Gastrocnemius medialis (tissue), 4 donors: ENCODE measurements around the gene LITAFD. TPM values are rescaled to one million over a fixed set of nuclear protein-coding genes. Genes with fewer than 3 reads are reported as not detected.
A peak's percentile ranks its signal among the peaks of the same experiment; 100 is the strongest.
"Not testable (repeated sequence)": the region's sequence is repeated elsewhere in the genome, so short reads cannot be mapped to it uniquely, and the experiment has no call there.

Experiments used
- ATAC-seq, 2 donors: fragments of 150-250 bp; one replicate each; pipeline ENCODE4 v1.9.1; 2016
- DNase-seq, 2 donors: peaks; one replicate each; pipeline ENCODE4 v3.0.0-alpha.2; 2019
- H3K27ac ChIP-seq, 4 donors: fragments of 200-600 bp; sonication (generic); 1 replicate in 1 of 4; 2 replicates in 3 of 4; pipeline ENCODE4 v1.5.1; 2016 to 2018; ENCODE audit warnings: mild to moderate bottlenecking in 2 of 4, moderate library complexity in 1 of 4
- H3K27me3 ChIP-seq, 3 donors: fragments of 200-600 bp; sonication (generic) in 2 of 3; 1 replicate in 1 of 3; 2 replicates in 2 of 3; pipeline versions ENCODE4 v1.5.1 to v1.6.0; 2016 to 2019; ENCODE audit warnings: mild to moderate bottlenecking in 1 of 3, moderate library complexity in 1 of 3
- H3K36me3 ChIP-seq, 2 donors: fragments of 200-600 bp; sonication (generic) in 1 of 2; one replicate each; pipeline ENCODE4 v1.5.1; 2017 to 2018
- H3K4me1 ChIP-seq, 2 donors: fragments of 200-600 bp; sonication (generic) in 1 of 2; one replicate each; pipeline ENCODE4 v1.5.1; 2016 to 2017; ENCODE audit warnings: mild to moderate bottlenecking in 2 of 2
- H3K4me3 ChIP-seq, 4 donors: fragments of 200-600 bp; sonication (generic) in 3 of 4; 1 replicate in 1 of 4; 2 replicates in 3 of 4; pipeline ENCODE4 v1.5.1; 2016 to 2019; ENCODE audit warnings: mild to moderate bottlenecking in 2 of 4
- H3K9me3 ChIP-seq, 3 donors: fragments of 200-600 bp; sonication (generic) in 2 of 3; 1 replicate in 1 of 3; 2 replicates in 2 of 3; pipeline ENCODE4 v1.5.1; 2016 to 2019
- CTCF ChIP-seq, 5 experiments: fragments of 450-650 bp in 3 of 5; fragments of 200-600 bp in 2 of 5; sonication (generic) in 2 of 5; IDR thresholded peaks in 4 of 5; conservative IDR thresholded peaks in 1 of 5; 1 replicate in 4 of 5; 2 replicates in 1 of 5; pipeline ENCODE4 v1.5.1; 2016 to 2019; ENCODE audit warnings: antibody characterized with exemption in 5 of 5, mild to moderate bottlenecking in 3 of 5, moderate library complexity in 3 of 5
- POLR2A ChIP-seq, 2 donors: fragments of 450-650 bp; IDR thresholded peaks; one replicate each; pipeline ENCODE4 v1.6.1; 2017; ENCODE audit warnings: antibody characterized with exemption in 2 of 2, mild to moderate bottlenecking in 2 of 2, moderate library complexity in 2 of 2
- in situ Hi-C, 4 donors: fragments of 200-750 bp; cut with MboI; loops; one replicate each; pipeline versions ENCODE4 v1.15.0 to v1.8.0; 2017; ENCODE audit warnings: low sequenced_read_pairs in 4 of 4
- intact Hi-C: fragments of 100-400 bp; cut with DNase I; formaldehyde crosslinking; loops from one replicate; pipeline ENCODE4 v1.15.1; 2023; ENCODE audit warnings: low total_unique reads
- total RNA-seq, 4 donors: library from RNA; depleted of rRNA; stranded (reverse); fragments of >200 nt; gene quantifications; one replicate each; pipeline versions ENCODE4 v1.1.0 to v1.2.3, GENCODE V29; 2016

The LITAFD gene
- total RNA-seq, 4 donors from 2014 or later, result not detected

- in situ Hi-C loops (no loop called here), intact Hi-C loops (loop anchor here (2.0 kb wide), 1 partner anchor 93 kb away; the partner anchor contains the start of gene USP7)
- DNase-seq (no peak), ATAC-seq (no peak)
- peaks cover 22 to 39% of the 10 kb centered on the region in 2 donors for H3K4me1 ChIP-seq
- peaks cover 32 to 37% (median 34%) of the 10 kb centered on the region in 3 donors for H3K27me3 ChIP-seq
- no peak for TF ChIP-seq CTCF (IDR thresholded peaks at IDR 0.05 in 4 of 5, conservative IDR thresholded peaks at IDR 0.05 in 1 of 5)
- no peak for TF ChIP-seq POLR2A (IDR thresholded peaks at IDR 0.05)
- H3K27ac ChIP-seq, result peak overlapping the region; percentile 21 to 49 (median 34)
- no peaks in the 10 kb centered on the region for H3K36me3 ChIP-seq
- no peaks in the 10 kb centered on the region for H3K9me3 ChIP-seq
- H3K4me3 ChIP-seq, result peak overlapping the region; percentile 68 to 81 (median 72)
These were observed 12.8 kb upstream of the LITAFD start for GRCh38 chr16:8869212-8869987.

- not testable (repeated sequence) for H3K36me3 ChIP-seq, H3K4me3 ChIP-seq, ATAC-seq, H3K27ac ChIP-seq, H3K9me3 ChIP-seq, DNase-seq
- in situ Hi-C loops, result loop anchor here in 3 of 4 donors (10.0 kb wide), 3 partner anchors 75 to 215 kb away; partner anchors contain the start of genes PMM2 (in 3 of the 3) and TMEM186 (in 3 of the 3)
- intact Hi-C loops, result loop anchor here (2.0 to 5.0 kb wide), 2 partner anchors 48 to 93 kb away; partner anchors contain the start of gene USP7
- H3K4me1 ChIP-seq, result peaks cover 19 to 34% of the 10 kb centered on the region in 2 donors
- peaks cover 32 to 33% (median 32%) of the 10 kb centered on the region in 3 donors for H3K27me3 ChIP-seq
These were observed 12.2 kb upstream of the LITAFD start for GRCh38 chr16:8869988-8870241.

- intact Hi-C loops, result loop anchor here (5.0 kb wide), 1 partner anchor 50 kb away; no protein-coding TSS in a partner anchor
- no peak overlapping the region for H3K27ac ChIP-seq
- peaks cover 12 to 17% (median 12%) of the 10 kb centered on the region in 3 donors for H3K27me3 ChIP-seq
- H3K4me1 ChIP-seq, result peaks cover 6 to 18% of the 10 kb centered on the region in 2 donors
- in situ Hi-C loops, result loop anchor here in 3 of 4 donors (10.0 kb wide), 3 partner anchors 77 to 217 kb away; partner anchors contain the start of genes PMM2 (in 3 of the 3) and TMEM186 (in 3 of the 3)
- no peaks in the 10 kb centered on the region for H3K9me3 ChIP-seq
- ATAC-seq (no peak), DNase-seq (no peak)
- TF ChIP-seq POLR2A (IDR thresholded peaks at IDR 0.05) (no peak), CTCF (IDR thresholded peaks at IDR 0.05 in 4 of 5, conservative IDR thresholded peaks at IDR 0.05 in 1 of 5) (no peak)
- H3K36me3 ChIP-seq, result no peaks in the 10 kb centered on the region
- H3K4me3 ChIP-seq, result no peak overlapping the region
These were observed 10.1 kb upstream of the LITAFD start for GRCh38 chr16:8872071-8872470.

- Histone ChIP-seq H3K27ac (no peak overlapping the region), H3K9me3 (no peaks in the 10 kb centered on the region), H3K36me3 (no peaks in the 10 kb centered on the region), H3K4me1 (peaks cover 0 to 11% of the 10 kb centered on the region in 2 donors), H3K4me3 (no peak overlapping the region), H3K27me3 (peaks cover under 1 to 6% (median under 1%) of the 10 kb centered on the region in 3 donors)
- ATAC-seq (no peak), DNase-seq (no peak)
- in situ Hi-C loops (loop anchor here in 3 of 4 donors (10.0 kb wide), 3 partner anchors 78 to 218 kb away; partner anchors contain the start of genes PMM2 (in 3 of the 3) and TMEM186 (in 3 of the 3)), intact Hi-C loops (loop anchor here (5.0 kb wide), 1 partner anchor 51 kb away; no protein-coding TSS in a partner anchor)
- TF ChIP-seq POLR2A (IDR thresholded peaks at IDR 0.05) (no peak), CTCF (IDR thresholded peaks at IDR 0.05 in 4 of 5, conservative IDR thresholded peaks at IDR 0.05 in 1 of 5) (no peak)
These were observed 8.9 kb upstream of the LITAFD start for GRCh38 chr16:8872967-8873865.

- not testable (repeated sequence) for H3K4me1 ChIP-seq, H3K36me3 ChIP-seq, H3K4me3 ChIP-seq, H3K27me3 ChIP-seq, H3K27ac ChIP-seq, ATAC-seq, H3K9me3 ChIP-seq, DNase-seq
- intact Hi-C loops, result loop anchor here (5.0 kb wide), 1 partner anchor 52 kb away; no protein-coding TSS in a partner anchor
- in situ Hi-C loops, result loop anchor here in 3 of 4 donors (10.0 kb wide), 3 partner anchors 79 to 219 kb away; partner anchors contain the start of genes PMM2 (in 3 of the 3) and TMEM186 (in 3 of the 3)
These were observed 8.3 kb upstream of the LITAFD start for GRCh38 chr16:8873866-8874195.
